HepG2 (cell line): ENCODE results near the gene EIF6.

Experiments
- GABPB1 ChIP-seq: IDR thresholded peaks from 2 replicates; pipeline ENCODE4 v1.6.1; 2016; ENCODE audit warnings: mild to moderate bottlenecking, missing genetic modification reagents, moderate library complexity, missing compliant biosample characterization
- NFIC ChIP-seq: IDR thresholded peaks from 2 replicates; pipeline ENCODE4 v1.6.1; 2012; ENCODE audit warnings: mild to moderate bottlenecking, low read length, inconsistent platforms
- RNF2 ChIP-seq: fragments of 450-650 bp; conservative IDR thresholded peaks from 2 replicates; pipeline ENCODE4 v1.6.1; 2016; ENCODE audit warnings: low read depth
- TF ChIP-seq, protein P1 (sequence below): sonication (generic); formaldehyde crosslinking; conservative IDR thresholded peaks from 2 replicates; pipeline ENCODE4 v1.4.0; 2020; ENCODE audit warnings: missing genetic modification reagents

- TF ChIP-seq NFIC (no peak), GABPB1 (no peak), RNF2 (no peak)
- TF ChIP-seq, protein P1, sequence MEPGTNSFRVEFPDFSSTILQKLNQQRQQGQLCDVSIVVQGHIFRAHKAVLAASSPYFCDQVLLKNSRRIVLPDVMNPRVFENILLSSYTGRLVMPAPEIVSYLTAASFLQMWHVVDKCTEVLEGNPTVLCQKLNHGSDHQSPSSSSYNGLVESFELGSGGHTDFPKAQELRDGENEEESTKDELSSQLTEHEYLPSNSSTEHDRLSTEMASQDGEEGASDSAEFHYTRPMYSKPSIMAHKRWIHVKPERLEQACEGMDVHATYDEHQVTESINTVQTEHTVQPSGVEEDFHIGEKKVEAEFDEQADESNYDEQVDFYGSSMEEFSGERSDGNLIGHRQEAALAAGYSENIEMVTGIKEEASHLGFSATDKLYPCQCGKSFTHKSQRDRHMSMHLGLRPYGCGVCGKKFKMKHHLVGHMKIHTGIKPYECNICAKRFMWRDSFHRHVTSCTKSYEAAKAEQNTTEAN: no peak
Measured at GRCh38 chr20:35314816-35315631, 30.5 kb upstream of the EIF6 start.
